Measurements from ENCODE around the gene MAML2. TPM values are rescaled to one million over a fixed set of nuclear protein-coding genes. Genes with fewer than 3 reads are reported as not detected.

The MAML2 gene
- total RNA-seq, 1 experiment from 2014 or later = 2.7 TPM

GRCh38 chr11:96337541-96338431 lies 5.2 kb downstream of the MAML2 start:
- Histone ChIP-seq H3K79me1 (ENCODE audit: insufficient read depth, low read depth, low read length, poor library complexity, severe bottlenecking) (no peaks in the 10 kb centered on the region), H2BK120ac (ENCODE audit: low read depth, low read length, poor library complexity, severe bottlenecking) (no peak overlapping the region), H3K27ac (ENCODE audit: insufficient read length, low read depth, low read length) (no peak overlapping the region), H3K27me3 (ENCODE audit: insufficient read depth, low read length) (no peaks in the 10 kb centered on the region), H3T11ph (ENCODE audit: low read length) (no peak overlapping the region), H3K9me3 (ENCODE audit: control insufficient read depth, low read depth, low read length) (no peaks in the 10 kb centered on the region), H3K56ac (ENCODE audit: insufficient read length, low read depth, low read length) (no peak overlapping the region), H3K79me2 (ENCODE audit: insufficient read depth, low read length) (peaks cover 2% of the 10 kb centered on the region; the same call in 1 of the 2 replicates), H4K8ac (replicated peaks; ENCODE audit: insufficient read length, low read depth, low read length) (no peak overlapping the region), H3K4me2 (ENCODE audit: insufficient read depth, insufficient read length, low read length) (no peak overlapping the region), H3K18ac (ENCODE audit: insufficient read length, low read depth, low read length) (no peak overlapping the region), H2BK5ac (ENCODE audit: insufficient read length, low read length) (no peak overlapping the region), H2BK20ac (ENCODE audit: low read depth, low read length, poor library complexity, severe bottlenecking) (no peak overlapping the region), H3K4ac (ENCODE audit: low read depth, low read length) (no peak overlapping the region), H2AFZ (ENCODE audit: low read length) (no peak overlapping the region), H3K4me1 (ENCODE audit: insufficient read depth, low read length) (peaks cover 18% of the 10 kb centered on the region), H2AK5ac (ENCODE audit: insufficient read length, low read length) (no peak overlapping the region), H2BK15ac (ENCODE audit: low read depth, low read length) (no peak overlapping the region), H4K20me1 (ENCODE audit: control insufficient read depth, insufficient read depth, insufficient read length) (no peaks in the 10 kb centered on the region), H2BK12ac (ENCODE audit: insufficient read length, low read depth, low read length) (no peak overlapping the region), H3K9ac (ENCODE audit: extremely low read depth, insufficient read length, low read length) (no peak overlapping the region), H4K91ac (ENCODE audit: insufficient read length, low read depth, low read length) (no peak overlapping the region), H3K14ac (ENCODE audit: insufficient read depth, low read length) (no peak overlapping the region), H3K23me2 (ENCODE audit: insufficient read length, low read depth, low read length, poor library complexity, severe bottlenecking) (peaks cover 13% of the 10 kb centered on the region), H4K5ac (ENCODE audit: insufficient read length, low read depth, low read length) (no peak overlapping the region), H3K23ac (ENCODE audit: insufficient read length, low read depth, low read length) (no peak overlapping the region)
- no peak for DNase-seq
- no peaks in the 10 kb centered on the region for H3K9me3 Mint-ChIP-seq
- peak overlapping the region in 1 of 3 experiments; percentile 26; a peak in 1 of 7 replicates for H3K27ac Mint-ChIP-seq
- peaks cover 0 to 3% (median 0%) of the 10 kb centered on the region in 3 experiments; a peak in 2 of 7 replicates for H3K36me3 Mint-ChIP-seq (ENCODE audit: insufficient read depth in 1 of 3, low read depth in 3 of 3)
- peaks cover 82 to 85% of the 10 kb centered on the region in 2 experiments for H3K4me1 Mint-ChIP-seq
- H3K27me3 Mint-ChIP-seq (ENCODE audit: low read depth) = peaks cover 4% of the 10 kb centered on the region
- TF ChIP-seq, protein P1, sequence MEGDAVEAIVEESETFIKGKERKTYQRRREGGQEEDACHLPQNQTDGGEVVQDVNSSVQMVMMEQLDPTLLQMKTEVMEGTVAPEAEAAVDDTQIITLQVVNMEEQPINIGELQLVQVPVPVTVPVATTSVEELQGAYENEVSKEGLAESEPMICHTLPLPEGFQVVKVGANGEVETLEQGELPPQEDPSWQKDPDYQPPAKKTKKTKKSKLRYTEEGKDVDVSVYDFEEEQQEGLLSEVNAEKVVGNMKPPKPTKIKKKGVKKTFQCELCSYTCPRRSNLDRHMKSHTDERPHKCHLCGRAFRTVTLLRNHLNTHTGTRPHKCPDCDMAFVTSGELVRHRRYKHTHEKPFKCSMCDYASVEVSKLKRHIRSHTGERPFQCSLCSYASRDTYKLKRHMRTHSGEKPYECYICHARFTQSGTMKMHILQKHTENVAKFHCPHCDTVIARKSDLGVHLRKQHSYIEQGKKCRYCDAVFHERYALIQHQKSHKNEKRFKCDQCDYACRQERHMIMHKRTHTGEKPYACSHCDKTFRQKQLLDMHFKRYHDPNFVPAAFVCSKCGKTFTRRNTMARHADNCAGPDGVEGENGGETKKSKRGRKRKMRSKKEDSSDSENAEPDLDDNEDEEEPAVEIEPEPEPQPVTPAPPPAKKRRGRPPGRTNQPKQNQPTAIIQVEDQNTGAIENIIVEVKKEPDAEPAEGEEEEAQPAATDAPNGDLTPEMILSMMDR (conservative IDR thresholded peaks at IDR 0.05) = no peak
- no CpG with 5 or more reads among the region's 6 CpGs for WGBS (ENCODE audit: extremely low coverage, insufficient read length, low lambda C conversion rate)
- H3K4me3 Mint-ChIP-seq = peak overlapping the region in 1 of 2 experiments; percentile 14; a peak in 1 of 5 replicates
